ENCODE measurements around the gene ADAM15. TPM values are rescaled to one million over a fixed set of nuclear protein-coding genes. Genes with fewer than 3 reads are reported as not detected.

Gene ADAM15
- total and polyA plus RNA-seq, 2 of the 8 experiments (the other 6 are each of a cell fraction or from before 2014, with no cell fraction given): 32.9 to 37.6 TPM

GRCh38 chr1:155105604-155106011 is 54.5 kb downstream of the ADAM15 start:
- WGBS, 2 experiments (ENCODE audit: extremely low coverage in 1 of 2, insufficient coverage in 1 of 2, insufficient read length in 1 of 2, insufficient replicate concordance in 2 of 2, low coverage in 1 of 2, low lambda C conversion rate in 2 of 2, missing lambda C conversion rate in 1 of 2): 84% methylated on average over 7 of the region's 7 CpGs; no CpG with 5 or more reads in 1 of the 2 experiments
- H4K91ac ChIP-seq (replicated peaks; ENCODE audit: insufficient read length, low read length): no peak overlapping the region
- peaks cover 0 to 4% of the 10 kb centered on the region in 2 experiments for H4K20me1 ChIP-seq (replicated peaks in 1 of 2; ENCODE audit: control insufficient read depth in 1 of 2, insufficient read depth in 2 of 2, low read length in 2 of 2)
- no peak overlapping the region for H3K27ac ChIP-seq (ENCODE audit: low read depth, low read length)
- H2BK5ac ChIP-seq (ENCODE audit: low read depth, low read length): no peak overlapping the region
- 0 out of 2 replicates have a peak overlapping the region, but pooled peaks have one; percentile 0 for H2AFZ ChIP-seq (ENCODE audit: low read length)
- no peak overlapping the region for H2BK12ac ChIP-seq (ENCODE audit: low read depth, low read length)
- no peak overlapping the region for H4K5ac ChIP-seq (ENCODE audit: insufficient read length, low read depth, low read length)
- ChIA-PET CTCF (ENCODE audit: partially characterized antibody) (interaction anchor here (0.9 to 3.5 kb wide), 8 partner anchors 9 to 150 kb away, joined by 3 to 29 read pairs (median 6); partner anchors contain the start of genes KRTCAP2 and PBXIP1), POLR2A (ENCODE audit: partially characterized antibody) (interaction anchor here (0.6 kb wide), 1 partner anchor 836 kb away, joined by 3 read pairs; no protein-coding TSS in a partner anchor)
- H3K56ac ChIP-seq (replicated peaks; ENCODE audit: insufficient read length, low read depth, low read length): no peak overlapping the region
- H3K23ac ChIP-seq (ENCODE audit: insufficient read length): no peak overlapping the region
- H3K18ac ChIP-seq (ENCODE audit: extremely low read depth, low read length): no peak overlapping the region
- no peaks in the 10 kb centered on the region for H3K9me3 ChIP-seq (ENCODE audit: insufficient read depth in 2 of 2, low read depth in 1 of 2, low read length in 1 of 2)
- no peak overlapping the region for H3K14ac ChIP-seq (ENCODE audit: insufficient read length)
- no peak overlapping the region for H3K9ac ChIP-seq (replicated peaks in 1 of 4; ENCODE audit: extremely low read depth in 1 of 4, low read depth in 3 of 4, low read length in 3 of 4)
- no peak overlapping the region for H3K4me2 ChIP-seq (ENCODE audit: insufficient read depth in 1 of 2, low read depth in 2 of 2, low read length in 2 of 2)
- H3K4me3 ChIP-seq (ENCODE audit: extremely low read depth in 1 of 4, insufficient read depth in 2 of 4, low read depth in 3 of 4, low read length in 4 of 4): no peak overlapping the region
- H2AK5ac ChIP-seq (ENCODE audit: low read depth, low read length): no peak overlapping the region
- no peaks in the 10 kb centered on the region for H3K23me2 ChIP-seq (ENCODE audit: low read depth, low read length)
- FAIRE-seq (no peak), DNase-seq (ENCODE audit: low read depth in 1 of 2, low spot score in 2 of 2) (no peak)
- no peak overlapping the region for H2BK120ac ChIP-seq (replicated peaks; ENCODE audit: low read depth, low read length)
- no peak overlapping the region for H2BK20ac ChIP-seq (ENCODE audit: low read length)
- no peaks in the 10 kb centered on the region for H3K36me3 ChIP-seq (ENCODE audit: control insufficient read depth in 2 of 4, insufficient read depth in 4 of 4, low read length in 3 of 4)
- H3K4me1 ChIP-seq (replicated peaks in 1 of 4; ENCODE audit: control insufficient read depth in 3 of 4, insufficient read depth in 4 of 4, low read length in 3 of 4): no peaks in the 10 kb centered on the region
- H3K4ac ChIP-seq (replicated peaks; ENCODE audit: insufficient read length, low read depth, low read length): no peak overlapping the region
- H2BK15ac ChIP-seq (ENCODE audit: low read length): no peak overlapping the region
- H3K27me3 ChIP-seq (replicated peaks in 1 of 4; ENCODE audit: control insufficient read depth in 3 of 4, extremely low read depth in 1 of 4, insufficient read depth in 3 of 4, low read length in 3 of 4): no peaks in the 10 kb centered on the region
- no peak overlapping the region for H4K8ac ChIP-seq (ENCODE audit: extremely low read depth, insufficient read depth, low read length)
- H3K79me1 ChIP-seq (ENCODE audit: low read depth, low read length): no peaks in the 10 kb centered on the region
- no peaks in the 10 kb centered on the region for H3K79me2 ChIP-seq (ENCODE audit: control insufficient read depth in 1 of 2, insufficient read depth in 2 of 2, low read length in 2 of 2)
- TF ChIP-seq SIRT6 (IDR thresholded peaks at IDR 0.05; ENCODE audit: low read length) (no peak), SRF (IDR thresholded peaks at IDR 0.05; ENCODE audit: low read depth, low read length) (no peak), E2F6 (IDR thresholded peaks at IDR 0.05) (no peak), BCL11A (IDR thresholded peaks at IDR 0.05; ENCODE audit: low read depth in 2 of 2, low read length in 2 of 2) (no peak), HDAC2 (IDR thresholded peaks at IDR 0.05; ENCODE audit: borderline replicate concordance in 1 of 2, low read depth in 2 of 2, low read length in 2 of 2) (no peak), RFX5 (IDR thresholded peaks at IDR 0.05; ENCODE audit: borderline replicate concordance, low read depth, low read length) (no peak), BACH1 (IDR thresholded peaks at IDR 0.05; ENCODE audit: low read length) (no peak), CTCF (IDR thresholded peaks at IDR 0.05; ENCODE audit: control extremely low read depth in 1 of 3, insufficient read depth in 1 of 3, low read depth in 1 of 3, low read length in 3 of 3) (no peak), CBX8 (IDR thresholded peaks at IDR 0.05; ENCODE audit: borderline replicate concordance, low read depth, low read length) (no peak), GABPA (IDR thresholded peaks at IDR 0.05; ENCODE audit: borderline replicate concordance, insufficient read depth, low read length) (no peak), CREB1 (IDR thresholded peaks at IDR 0.05) (no peak)

All from H1 (cell line).